NCI-H1694 treated with DMSO at 0.1 percent for 48 hours (cell line): ENCODE results near the gene HERC3.

ENCODE experiments used
- DNase-seq: peaks from one replicate; lab custom pipeline; 2025; lab: John Stamatoyannopoulos, UW

The HERC3 gene

GRCh38 chr4:88660446-88661294, 68.4 kb downstream of the HERC3 start:
- no peak for DNase-seq

GRCh38 chr4:88661739-88662138, 69.5 kb downstream of the HERC3 start:
- no peak for DNase-seq

DNA sequence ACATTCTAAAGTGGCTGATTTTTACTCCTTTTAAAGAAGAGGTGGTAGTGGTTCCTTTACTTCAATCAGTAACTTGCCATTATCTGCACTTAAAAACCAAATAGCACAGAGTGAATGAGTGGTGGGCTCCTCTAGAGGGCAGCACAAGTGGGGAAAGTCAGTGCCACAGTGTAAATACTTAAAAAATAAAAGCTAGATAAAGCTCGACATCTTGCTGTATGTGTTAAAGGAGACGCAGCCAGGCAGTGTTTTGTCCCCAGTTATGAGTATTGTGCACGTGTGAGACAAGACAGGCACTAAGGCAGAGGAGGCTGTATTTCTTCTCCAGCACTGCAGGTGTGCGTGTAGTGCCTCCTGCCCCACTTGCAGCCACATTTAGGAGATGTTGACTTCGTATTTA, 80.7 kb downstream of the HERC3 start:
- peak; percentile 10 for DNase-seq

DNA sequence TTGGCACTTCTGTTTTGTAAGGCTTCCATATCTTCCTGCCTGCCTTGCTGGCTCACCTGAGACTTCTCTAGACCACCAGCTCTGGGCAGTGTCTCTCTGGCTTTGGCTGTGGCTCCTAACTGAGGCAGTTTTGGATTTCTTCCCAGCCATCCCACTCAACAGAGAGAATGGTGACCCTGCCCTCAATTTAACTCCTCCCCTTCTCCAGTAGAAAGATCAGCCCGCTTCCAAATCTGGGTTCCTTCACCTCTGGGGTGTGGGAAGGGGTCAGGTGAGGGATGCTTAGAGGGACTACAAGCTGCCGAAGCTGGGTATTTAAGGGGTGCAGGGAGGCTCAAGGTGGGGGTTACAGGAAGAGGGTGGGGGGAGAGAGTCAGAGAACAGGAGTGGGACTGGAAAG, 81.6 kb downstream of the HERC3 start:
- DNase-seq = no peak

- no peak for DNase-seq
These were observed 82.3 kb downstream of the HERC3 start for GRCh38 chr4:88674565-88674964.

GRCh38 chr4:88674979-88675378, 82.7 kb downstream of the HERC3 start:
- no peak for DNase-seq

- no peak for DNase-seq
These were observed 83.3 kb downstream of the HERC3 start for GRCh38 chr4:88675543-88675942.

DNA sequence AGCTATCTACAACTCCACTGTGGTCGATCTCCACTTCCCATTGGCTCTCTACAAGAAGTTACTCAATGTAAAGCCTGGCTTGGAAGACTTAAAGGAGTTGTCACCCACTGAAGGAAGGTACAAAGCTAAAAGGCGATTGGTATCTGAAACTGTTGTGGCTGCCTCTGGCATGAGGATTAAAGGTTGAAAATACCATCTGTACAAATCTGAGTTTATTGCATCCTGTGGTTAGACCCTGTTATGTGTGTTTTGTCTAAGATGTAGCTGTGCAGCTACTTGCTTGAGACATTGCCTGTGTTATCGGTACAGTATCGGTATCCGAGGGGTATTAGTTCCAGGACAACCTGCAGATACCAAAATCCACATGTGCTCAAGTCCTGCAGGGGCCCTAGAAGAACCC, 88.9 kb downstream of the HERC3 start:
- DNase-seq = no peak

DNA sequence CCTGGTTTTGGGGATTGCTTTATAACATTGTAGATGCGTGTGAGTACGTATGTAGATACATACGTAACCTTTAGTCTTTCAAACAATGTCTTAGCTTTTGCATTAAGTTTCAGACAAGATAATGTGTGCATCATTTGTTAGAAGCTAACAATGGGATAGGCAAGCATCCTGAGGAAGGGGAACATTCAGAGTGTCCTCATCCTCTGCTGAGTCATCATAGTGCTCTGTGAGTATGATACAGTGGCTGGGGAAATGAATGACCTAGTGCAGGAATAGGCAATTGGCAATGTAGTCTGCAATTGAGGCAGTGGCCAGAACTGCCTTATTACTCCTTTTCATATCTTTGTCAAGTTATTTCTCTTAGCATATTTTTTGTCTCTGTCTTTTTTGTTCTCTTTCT, 98.1 kb downstream of the HERC3 start:
- no peak for DNase-seq

DNA sequence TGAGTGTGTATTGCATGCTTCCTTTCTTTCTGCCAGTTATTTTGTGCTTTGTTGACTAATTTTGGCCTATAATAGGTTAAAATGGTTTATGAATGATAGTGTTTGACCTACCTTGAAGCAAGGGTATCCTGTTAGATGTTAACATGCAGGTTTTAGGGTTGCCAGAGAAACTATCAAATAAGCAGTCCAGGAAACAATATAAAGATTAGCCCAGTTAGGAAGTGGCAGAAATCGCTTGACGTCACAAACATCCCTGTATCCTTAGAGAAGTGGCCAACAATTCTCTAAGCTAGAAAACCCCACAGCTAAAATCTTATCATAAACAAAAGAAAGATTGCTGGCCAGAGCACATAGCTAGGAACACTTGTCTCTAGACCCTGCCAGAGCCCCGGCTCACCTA, 101.5 kb downstream of the HERC3 start:
- DNase-seq = no peak

- no peak for DNase-seq
These were observed 104.3 kb downstream of the HERC3 start for GRCh38 chr4:88696630-88697029.

- no peak for DNase-seq
These were observed 104.9 kb downstream of the HERC3 start for GRCh38 chr4:88697141-88697540.

DNA sequence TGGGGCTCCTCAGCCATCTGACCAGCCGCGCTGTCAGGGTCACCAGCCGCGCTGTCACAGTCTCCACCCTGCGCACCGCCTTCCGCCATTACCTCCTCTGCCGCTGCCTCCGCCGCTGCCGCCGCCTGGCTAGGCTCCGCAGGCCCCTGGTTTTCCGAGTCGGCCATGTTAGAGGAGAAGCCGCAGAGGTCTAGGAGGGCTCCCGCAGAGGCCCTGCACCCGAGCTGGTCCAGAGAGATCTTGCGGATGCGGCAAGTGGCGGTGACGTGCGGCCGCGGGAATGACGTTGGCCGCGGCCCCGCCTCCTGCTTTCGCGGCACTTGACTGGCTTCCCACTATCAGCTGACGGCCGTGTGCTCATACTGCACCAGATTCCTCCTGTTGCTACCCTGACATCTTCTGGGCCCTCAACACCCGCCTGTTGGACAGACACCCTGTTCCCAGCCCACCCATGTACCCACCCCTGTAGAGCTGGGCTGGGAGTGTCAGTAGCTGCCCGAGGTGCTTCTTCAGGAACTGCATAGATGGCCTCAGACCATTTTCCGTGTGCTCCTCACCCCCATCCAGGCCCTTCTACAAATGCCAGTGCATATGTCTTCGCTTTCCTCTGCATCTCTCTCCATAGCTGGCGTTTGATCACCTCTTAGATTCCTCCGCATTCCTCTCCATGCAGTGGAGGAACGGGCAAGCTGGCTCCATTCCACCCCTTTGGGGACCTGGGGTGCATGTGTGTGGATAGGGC, 105.5 kb downstream of the HERC3 start, which contains the start of gene NAP1L5:
Gene NAP1L5, minus strand, starts transcription at position 242 of the 742 bp plus-strand sequence. Its CDS starts 75 bp downstream, at position 167.
- peak; percentile 31 for DNase-seq

GRCh38 chr4:88698519-88698918, 106.2 kb downstream of the HERC3 start:
- DNase-seq = no peak

DNA sequence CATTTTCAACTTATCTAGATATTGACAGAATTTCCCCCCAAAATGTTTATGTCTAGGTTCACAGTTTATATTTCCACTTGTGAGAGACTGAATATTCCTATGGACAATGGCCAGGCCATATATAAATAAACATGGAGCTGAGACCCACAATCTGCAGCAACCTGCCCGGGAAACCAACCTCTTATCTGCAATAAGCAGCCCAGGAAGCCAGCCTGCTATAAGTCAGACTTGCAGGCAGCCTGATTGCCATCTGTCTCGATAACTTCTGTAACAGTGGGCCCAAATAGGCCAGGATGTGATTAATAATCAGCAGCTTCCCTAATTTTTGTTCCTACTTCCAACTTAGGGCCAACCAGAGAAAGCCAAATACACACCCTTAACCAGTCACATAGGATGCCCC, 110.5 kb downstream of the HERC3 start:
- no peak for DNase-seq

GRCh38 chr4:88705223-88705622, 112.9 kb downstream of the HERC3 start:
- DNase-seq = no peak

DNA sequence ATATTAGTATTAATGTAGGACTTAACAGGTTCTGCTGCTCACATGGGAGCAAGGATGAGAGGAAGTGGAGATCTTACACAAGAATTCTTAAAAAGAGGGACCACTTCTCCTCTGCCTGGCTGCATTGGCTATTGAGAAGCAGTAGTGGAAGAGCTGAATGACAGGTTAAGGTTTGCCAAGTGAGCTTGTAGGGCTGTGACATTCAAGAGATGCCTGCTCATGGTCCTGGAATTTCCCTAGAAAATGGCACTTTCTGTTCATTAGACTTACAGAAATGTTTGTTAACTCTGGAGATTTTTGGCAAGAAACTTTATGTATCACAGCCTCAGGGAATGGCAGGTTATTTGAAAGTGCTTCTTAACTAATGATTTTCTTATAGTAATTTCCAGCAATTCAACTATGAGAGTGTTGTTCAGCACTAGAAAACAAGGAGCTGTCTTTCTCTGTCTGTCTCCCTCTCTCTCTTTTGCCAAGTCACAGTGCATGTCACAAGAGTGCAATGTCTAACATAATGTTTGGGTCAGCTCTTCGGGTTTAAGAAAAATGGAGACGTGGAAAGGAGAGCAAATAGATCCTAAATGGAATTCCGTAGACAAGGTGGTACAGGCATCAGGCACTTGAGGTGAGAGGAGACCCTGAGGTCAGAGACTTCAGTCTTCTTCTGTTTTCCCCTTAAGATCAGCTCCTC, 113.7 kb downstream of the HERC3 start:
- DNase-seq = no peak

DNA sequence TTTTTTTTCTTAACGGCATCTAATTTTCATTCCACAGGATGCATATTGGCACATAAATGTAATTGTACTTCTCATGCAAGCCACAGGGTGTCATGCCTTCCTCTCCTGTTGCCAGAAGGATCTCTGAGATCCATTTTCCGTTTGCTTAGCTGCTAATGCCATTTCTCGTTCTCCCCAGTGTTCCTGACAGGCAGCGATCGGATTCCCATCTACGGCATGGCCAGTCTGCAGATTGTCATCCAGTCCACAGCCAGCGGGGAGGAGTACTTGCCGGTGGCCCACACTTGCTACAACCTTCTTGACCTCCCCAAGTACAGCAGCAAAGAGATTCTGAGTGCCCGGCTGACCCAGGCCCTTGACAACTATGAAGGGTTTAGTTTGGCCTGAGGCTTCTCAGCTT, 114.3 kb downstream of the HERC3 start:
- DNase-seq = peak; percentile 59

DNA sequence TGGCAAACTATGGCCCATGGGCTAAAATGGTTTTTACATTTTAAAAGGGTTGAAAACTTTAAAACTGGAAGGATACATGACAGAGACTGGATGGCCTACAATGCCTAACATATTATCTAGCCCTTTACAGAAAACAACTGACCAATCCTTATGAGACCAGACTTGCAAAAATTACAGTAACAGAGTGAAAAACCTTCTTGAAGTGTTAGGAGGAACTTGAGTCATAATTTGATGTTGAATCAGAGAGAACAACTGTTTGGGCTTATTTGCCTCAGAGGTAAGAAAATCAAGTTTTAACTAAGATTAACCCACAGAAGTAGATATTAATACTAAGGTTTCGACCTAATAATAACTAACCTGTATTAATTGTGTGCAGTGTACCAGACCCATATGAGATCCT, 117.7 kb downstream of the HERC3 start:
- DNase-seq = no peak

- no peak for DNase-seq
These were observed 121.5 kb downstream of the HERC3 start for GRCh38 chr4:88713782-88714181.

DNA sequence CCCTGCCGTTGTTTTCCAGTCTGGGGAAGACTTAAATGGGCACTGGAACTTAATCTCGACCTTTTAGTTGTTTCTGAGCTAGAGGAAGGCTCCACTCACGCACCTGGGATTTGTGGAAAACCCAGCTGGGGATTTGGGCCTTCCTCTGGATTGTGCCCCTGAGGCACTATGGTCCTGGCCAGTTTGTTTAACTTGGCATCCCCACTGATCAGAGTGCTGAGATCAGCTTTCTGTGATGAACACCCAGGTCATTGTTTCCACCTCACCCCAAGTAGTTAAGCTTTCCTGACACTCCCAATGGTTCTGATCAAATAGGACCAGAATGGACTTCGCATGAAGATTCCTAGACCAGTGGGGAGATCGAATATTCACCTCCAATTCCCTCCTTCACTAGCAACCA, 125.8 kb downstream of the HERC3 start:
- no peak for DNase-seq

- DNase-seq = no peak
These were observed 127.1 kb downstream of the HERC3 start for GRCh38 chr4:88719381-88719780.
